ENCODE measurements around the gene IFT74. TPM values are rescaled to one million over a fixed set of nuclear protein-coding genes. Genes with fewer than 3 reads are reported as not detected.

The IFT74 gene
- total RNA-seq, 1 donor from 2014 or later: 11.6 TPM

GRCh38 chr9:27073841-27074728, 117.9 kb downstream of the IFT74 start:
- intact Hi-C loops (cut with DNase I): no loop called here
- Histone ChIP-seq H3K36me3 (no peaks in the 10 kb centered on the region), H3K4me1 (no peaks in the 10 kb centered on the region), H3K4me3 (no peak overlapping the region), H3K9me3 (no peaks in the 10 kb centered on the region), H3K27ac (no peak overlapping the region), H3K27me3 (no peaks in the 10 kb centered on the region)
- no peak for TF ChIP-seq CTCF (IDR thresholded peaks at IDR 0.05)
- ATAC-seq (peak; percentile 23), DNase-seq (no peak)

GRCh38 chr9:27078685-27079084, 122.5 kb downstream of the IFT74 start:
- ATAC-seq (no peak), DNase-seq (no peak)
- no peaks in the 10 kb centered on the region for H3K4me1 ChIP-seq
- H3K27me3 ChIP-seq: no peaks in the 10 kb centered on the region
- no peaks in the 10 kb centered on the region for H3K9me3 ChIP-seq
- no peak overlapping the region for H3K4me3 ChIP-seq
- H3K36me3 ChIP-seq: no peaks in the 10 kb centered on the region
- TF ChIP-seq CTCF (IDR thresholded peaks at IDR 0.05): no peak
- no peak overlapping the region for H3K27ac ChIP-seq
- intact Hi-C loops (cut with DNase I): no loop called here

GRCh38 chr9:27085456-27085855, 129.2 kb downstream of the IFT74 start:
- no peak overlapping the region for H3K27ac ChIP-seq
- no peaks in the 10 kb centered on the region for H3K27me3 ChIP-seq
- ATAC-seq: no peak
- no peaks in the 10 kb centered on the region for H3K9me3 ChIP-seq
- H3K36me3 ChIP-seq: no peaks in the 10 kb centered on the region
- intact Hi-C loops (cut with DNase I): no loop called here
- no peak for TF ChIP-seq CTCF (IDR thresholded peaks at IDR 0.05)
- H3K4me3 ChIP-seq: no peak overlapping the region
- DNase-seq: no peak
- H3K4me1 ChIP-seq: no peaks in the 10 kb centered on the region

GRCh38 chr9:27086818-27087680, 130.8 kb downstream of the IFT74 start:
- no peaks in the 10 kb centered on the region for H3K27me3 ChIP-seq
- no peak overlapping the region for H3K4me3 ChIP-seq
- no peaks in the 10 kb centered on the region for H3K9me3 ChIP-seq
- H3K27ac ChIP-seq: no peak overlapping the region
- TF ChIP-seq CTCF (IDR thresholded peaks at IDR 0.05): no peak
- no peaks in the 10 kb centered on the region for H3K36me3 ChIP-seq
- no peak for DNase-seq
- ATAC-seq: no peak
- H3K4me1 ChIP-seq: no peaks in the 10 kb centered on the region
- intact Hi-C loops (cut with DNase I): no loop called here

- H3K36me3 ChIP-seq: no peaks in the 10 kb centered on the region
- H3K27me3 ChIP-seq: no peaks in the 10 kb centered on the region
- no peak overlapping the region for H3K27ac ChIP-seq
- no peak overlapping the region for H3K4me3 ChIP-seq
- H3K9me3 ChIP-seq: no peaks in the 10 kb centered on the region
- TF ChIP-seq CTCF (IDR thresholded peaks at IDR 0.05): no peak
- ATAC-seq (no peak), DNase-seq (no peak)
- no peaks in the 10 kb centered on the region for H3K4me1 ChIP-seq
- intact Hi-C loops (cut with DNase I): no loop called here
Observed at GRCh38 chr9:27088981-27089380, 132.8 kb downstream of the IFT74 start.
